ENCODE measurements around the gene KCNQ1.

KCNQ1 gene

DNA sequence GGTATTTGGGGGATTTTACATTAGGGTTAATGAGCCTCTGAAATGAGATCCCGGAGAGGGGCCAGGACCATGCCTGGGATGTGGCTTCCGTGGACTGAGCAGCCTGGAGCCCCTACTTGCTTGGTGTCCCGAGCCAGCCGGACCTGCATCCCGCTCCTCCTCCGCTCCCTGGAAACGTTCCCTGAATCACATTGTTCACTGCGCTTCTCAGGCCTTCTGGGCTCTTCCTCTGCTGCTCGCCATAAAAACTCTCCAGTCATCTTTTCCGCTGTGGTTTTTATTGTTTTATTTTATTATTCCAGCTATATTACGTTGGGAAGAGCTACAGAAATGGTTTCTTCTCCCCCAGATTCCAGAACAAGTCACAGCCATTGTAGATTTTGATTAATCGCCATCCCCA is 268.3 kb downstream of the KCNQ1 start:
- no peak overlapping the region for H2BK15ac ChIP-seq (ENCODE audit: low read depth, poor library complexity, severe bottlenecking)
- no peak overlapping the region for H2AFZ ChIP-seq (ENCODE audit: low read depth, low read length)
- H3K9me3 ChIP-seq (ENCODE audit: control insufficient read depth, low read length) = no peaks in the 10 kb centered on the region
- H3K36me3 ChIP-seq (ENCODE audit: control insufficient read depth in 1 of 2, insufficient read depth in 2 of 2, low read depth in 1 of 2, low read length in 2 of 2) = no peaks in the 10 kb centered on the region
- H2BK5ac ChIP-seq (ENCODE audit: low read depth, low read length, poor library complexity, severe bottlenecking) = no peak overlapping the region
- no peak overlapping the region for H3K18ac ChIP-seq (ENCODE audit: low read depth in 1 of 2, low read length in 2 of 2)
- no peak overlapping the region for H3K4me3 ChIP-seq (ENCODE audit: insufficient read depth in 1 of 2, low read depth in 1 of 2, low read length in 2 of 2)
- H3K27ac ChIP-seq (ENCODE audit: low read length, poor library complexity, severe bottlenecking) = no peak overlapping the region
- no peak overlapping the region for H2BK12ac ChIP-seq (ENCODE audit: low read length in 2 of 2)
- H3K14ac ChIP-seq (ENCODE audit: low read length in 2 of 2) = no peak overlapping the region
- no peak overlapping the region for H3K4me2 ChIP-seq (ENCODE audit: low read length, poor library complexity, severe bottlenecking)
- peaks cover 27 to 61% of the 10 kb centered on the region in 2 experiments for H3K27me3 ChIP-seq (ENCODE audit: control insufficient read depth in 1 of 2, insufficient read depth in 1 of 2, low read length in 2 of 2)
- no peak overlapping the region for H3K9ac ChIP-seq (ENCODE audit: low read length)
- H3K23ac ChIP-seq (ENCODE audit: low read length in 2 of 2) = no peak overlapping the region
- 83% methylated on average over 9 of the region's 12 CpGs for WGBS
- no peak overlapping the region for H4K91ac ChIP-seq (ENCODE audit: low read length)
- no peaks in the 10 kb centered on the region for H3K4me1 ChIP-seq (ENCODE audit: control insufficient read depth, insufficient read depth, low read depth, low read length)
- no peak for DNase-seq
- no peaks in the 10 kb centered on the region for H3K79me1 ChIP-seq (replicated peaks; ENCODE audit: low read length, poor library complexity, severe bottlenecking)
- no peak overlapping the region for H2AK5ac ChIP-seq (ENCODE audit: low read length, severe bottlenecking)
- H4K8ac ChIP-seq (ENCODE audit: low read length) = no peak overlapping the region
- H2BK120ac ChIP-seq (ENCODE audit: low read depth, low read length) = no peak overlapping the region
- no peak overlapping the region for H3K4ac ChIP-seq (ENCODE audit: low read depth in 1 of 2, low read length in 2 of 2)

DNA sequence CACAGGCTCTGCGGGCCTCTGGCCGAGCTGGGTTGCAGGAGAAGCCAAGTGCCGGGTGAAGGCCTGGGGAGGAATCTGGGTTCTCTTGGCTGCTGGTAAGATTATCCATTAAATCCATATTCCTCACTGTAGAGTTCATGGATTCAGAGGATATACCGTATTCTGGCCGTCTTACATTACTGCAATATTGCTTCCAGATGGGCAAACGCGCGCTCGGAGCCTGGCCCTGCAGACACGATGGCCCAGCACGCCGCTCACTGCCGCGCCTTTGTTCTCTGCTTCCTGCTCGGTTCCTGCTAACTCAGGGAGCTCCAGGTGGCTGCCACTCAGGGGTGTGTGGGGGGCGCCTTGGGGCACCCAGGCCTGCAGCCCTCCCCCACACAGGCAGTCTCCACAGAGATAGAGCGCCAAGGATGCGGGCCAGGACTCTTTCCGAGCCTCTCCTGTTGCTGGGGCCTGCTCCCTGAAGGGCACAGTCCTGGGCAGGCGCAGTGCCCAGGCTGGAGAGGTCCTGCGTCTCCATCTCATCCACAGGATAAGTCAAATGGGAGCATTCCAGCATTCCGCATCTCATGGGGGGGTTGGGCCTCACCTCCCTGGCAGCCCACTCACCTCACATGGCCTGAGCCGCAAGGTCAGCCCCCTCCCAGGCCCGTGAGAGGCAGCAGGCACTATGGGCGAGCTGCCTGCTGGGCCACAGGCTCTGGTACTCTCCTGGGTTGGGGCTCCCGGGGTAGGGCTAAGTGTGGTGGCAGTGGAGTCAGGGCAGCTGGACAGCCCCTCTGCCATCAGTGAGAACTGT is 269.1 kb downstream of the KCNQ1 start:
- H3K9ac ChIP-seq (ENCODE audit: low read length) = no peak overlapping the region
- no peak overlapping the region for H4K91ac ChIP-seq (ENCODE audit: low read length)
- no peak overlapping the region for H3K14ac ChIP-seq (ENCODE audit: low read length in 2 of 2)
- no peak overlapping the region for H2BK5ac ChIP-seq (ENCODE audit: low read depth, low read length, poor library complexity, severe bottlenecking)
- no peak overlapping the region for H3K18ac ChIP-seq (ENCODE audit: low read depth in 1 of 2, low read length in 2 of 2)
- no peak overlapping the region for H2BK120ac ChIP-seq (ENCODE audit: low read depth, low read length)
- no peaks in the 10 kb centered on the region for H3K79me1 ChIP-seq (replicated peaks; ENCODE audit: low read length, poor library complexity, severe bottlenecking)
- no peak overlapping the region for H2AK5ac ChIP-seq (ENCODE audit: low read length, severe bottlenecking)
- no peak overlapping the region for H3K23ac ChIP-seq (ENCODE audit: low read length in 2 of 2)
- no peak overlapping the region for H3K4ac ChIP-seq (ENCODE audit: low read depth in 1 of 2, low read length in 2 of 2)
- H3K9me3 ChIP-seq (ENCODE audit: control insufficient read depth, low read length) = no peaks in the 10 kb centered on the region
- H3K4me1 ChIP-seq (ENCODE audit: control insufficient read depth, insufficient read depth, low read depth, low read length) = no peaks in the 10 kb centered on the region
- H3K27ac ChIP-seq (ENCODE audit: low read length, poor library complexity, severe bottlenecking) = no peak overlapping the region
- peaks cover 27 to 62% of the 10 kb centered on the region in 2 experiments for H3K27me3 ChIP-seq (ENCODE audit: control insufficient read depth in 1 of 2, insufficient read depth in 1 of 2, low read length in 2 of 2)
- no peak overlapping the region for H2BK12ac ChIP-seq (ENCODE audit: low read length in 2 of 2)
- no peak overlapping the region for H2AFZ ChIP-seq (ENCODE audit: low read depth, low read length)
- no peak overlapping the region for H3K4me2 ChIP-seq (ENCODE audit: low read length, poor library complexity, severe bottlenecking)
- no peak for DNase-seq
- no peak overlapping the region for H4K8ac ChIP-seq (ENCODE audit: low read length)
- no peaks in the 10 kb centered on the region for H3K36me3 ChIP-seq (ENCODE audit: control insufficient read depth in 1 of 2, insufficient read depth in 2 of 2, low read depth in 1 of 2, low read length in 2 of 2)
- peak overlapping the region; percentile 32 for H2BK15ac ChIP-seq (ENCODE audit: low read depth, poor library complexity, severe bottlenecking)
- 91% methylated on average over 26 of the region's 26 CpGs for WGBS
- H3K4me3 ChIP-seq (ENCODE audit: insufficient read depth in 1 of 2, low read depth in 1 of 2, low read length in 2 of 2) = no peak overlapping the region

DNA sequence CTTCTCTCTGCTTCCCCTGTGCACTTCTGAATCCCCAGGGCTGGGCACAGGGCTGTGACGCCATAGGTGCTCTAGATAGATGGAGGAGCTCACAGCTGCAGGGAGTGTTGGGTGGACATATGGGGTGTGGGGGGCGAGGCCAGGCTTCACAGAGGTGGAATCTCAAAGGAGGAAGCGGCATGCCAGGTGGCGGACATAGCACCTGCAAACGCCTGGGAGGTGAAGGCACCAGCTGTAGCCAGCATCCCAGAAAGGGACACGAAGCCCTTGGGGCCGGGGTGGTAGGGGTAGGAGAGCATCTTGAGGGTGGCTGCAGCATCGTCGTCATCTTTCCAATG is 269.6 kb downstream of the KCNQ1 start:
- H3K18ac ChIP-seq (ENCODE audit: low read depth in 1 of 2, low read length in 2 of 2) = no peak overlapping the region
- WGBS = 86% methylated on average over 9 of the region's 9 CpGs
- no peaks in the 10 kb centered on the region for H3K36me3 ChIP-seq (ENCODE audit: control insufficient read depth in 1 of 2, insufficient read depth in 2 of 2, low read depth in 1 of 2, low read length in 2 of 2)
- H2BK15ac ChIP-seq (ENCODE audit: low read depth, poor library complexity, severe bottlenecking) = peak overlapping the region; percentile 32
- H3K9ac ChIP-seq (ENCODE audit: low read length) = no peak overlapping the region
- peaks cover 27 to 62% of the 10 kb centered on the region in 2 experiments for H3K27me3 ChIP-seq (ENCODE audit: control insufficient read depth in 1 of 2, insufficient read depth in 1 of 2, low read length in 2 of 2)
- no peak overlapping the region for H4K91ac ChIP-seq (ENCODE audit: low read length)
- H4K8ac ChIP-seq (ENCODE audit: low read length) = no peak overlapping the region
- no peak overlapping the region for H3K4me2 ChIP-seq (ENCODE audit: low read length, poor library complexity, severe bottlenecking)
- H2BK12ac ChIP-seq (ENCODE audit: low read length in 2 of 2) = no peak overlapping the region
- H3K79me1 ChIP-seq (replicated peaks; ENCODE audit: low read length, poor library complexity, severe bottlenecking) = no peaks in the 10 kb centered on the region
- no peak for DNase-seq
- no peak overlapping the region for H2AFZ ChIP-seq (ENCODE audit: low read depth, low read length)
- H3K27ac ChIP-seq (ENCODE audit: low read length, poor library complexity, severe bottlenecking) = no peak overlapping the region
- H3K23ac ChIP-seq (ENCODE audit: low read length in 2 of 2) = no peak overlapping the region
- no peak overlapping the region for H2BK5ac ChIP-seq (ENCODE audit: low read depth, low read length, poor library complexity, severe bottlenecking)
- H3K4me1 ChIP-seq (ENCODE audit: control insufficient read depth, insufficient read depth, low read depth, low read length) = no peaks in the 10 kb centered on the region
- no peak overlapping the region for H3K14ac ChIP-seq (ENCODE audit: low read length in 2 of 2)
- H2AK5ac ChIP-seq (ENCODE audit: low read length, severe bottlenecking) = no peak overlapping the region
- no peak overlapping the region for H3K4ac ChIP-seq (ENCODE audit: low read depth in 1 of 2, low read length in 2 of 2)
- no peak overlapping the region for H3K4me3 ChIP-seq (ENCODE audit: insufficient read depth in 1 of 2, low read depth in 1 of 2, low read length in 2 of 2)
- no peak overlapping the region for H2BK120ac ChIP-seq (ENCODE audit: low read depth, low read length)
- H3K9me3 ChIP-seq (ENCODE audit: control insufficient read depth, low read length) = no peaks in the 10 kb centered on the region

DNA sequence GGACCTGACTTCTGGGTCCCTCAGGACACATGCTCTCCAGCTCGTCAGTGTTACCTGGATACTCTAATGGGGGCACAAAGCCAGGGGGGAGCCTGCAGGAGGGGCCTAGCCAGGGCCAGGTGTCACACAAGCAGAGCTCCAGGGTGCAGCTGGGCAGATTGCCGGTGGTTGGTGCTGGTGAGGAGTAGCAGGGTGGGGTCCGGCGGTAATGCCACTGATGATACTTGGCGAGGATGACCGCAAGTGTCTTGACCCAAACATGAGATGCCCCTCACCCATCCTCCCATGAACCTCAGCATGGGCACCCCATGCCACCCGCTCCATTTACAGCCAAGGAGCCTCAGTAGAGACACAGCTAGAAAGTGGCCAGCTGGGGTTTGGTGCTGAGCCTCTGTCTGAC is 270.1 kb downstream of the KCNQ1 start:
- no peak overlapping the region for H3K9ac ChIP-seq (ENCODE audit: low read length)
- no peak overlapping the region for H2AK5ac ChIP-seq (ENCODE audit: low read length, severe bottlenecking)
- no peak overlapping the region for H4K8ac ChIP-seq (ENCODE audit: low read length)
- WGBS = 79% methylated on average over 7 of the region's 7 CpGs
- no peaks in the 10 kb centered on the region for H3K36me3 ChIP-seq (ENCODE audit: control insufficient read depth in 1 of 2, insufficient read depth in 2 of 2, low read depth in 1 of 2, low read length in 2 of 2)
- no peak overlapping the region for H2BK120ac ChIP-seq (ENCODE audit: low read depth, low read length)
- H2BK15ac ChIP-seq (ENCODE audit: low read depth, poor library complexity, severe bottlenecking) = no peak overlapping the region
- H2BK12ac ChIP-seq (ENCODE audit: low read length in 2 of 2) = no peak overlapping the region
- H3K4me2 ChIP-seq (ENCODE audit: low read length, poor library complexity, severe bottlenecking) = no peak overlapping the region
- peaks cover 27 to 62% of the 10 kb centered on the region in 2 experiments for H3K27me3 ChIP-seq (ENCODE audit: control insufficient read depth in 1 of 2, insufficient read depth in 1 of 2, low read length in 2 of 2)
- H2AFZ ChIP-seq (ENCODE audit: low read depth, low read length) = no peak overlapping the region
- no peak overlapping the region for H3K14ac ChIP-seq (ENCODE audit: low read length in 2 of 2)
- H3K23ac ChIP-seq (ENCODE audit: low read length in 2 of 2) = no peak overlapping the region
- DNase-seq = no peak
- H3K9me3 ChIP-seq (ENCODE audit: control insufficient read depth, low read length) = no peaks in the 10 kb centered on the region
- H3K18ac ChIP-seq (ENCODE audit: low read depth in 1 of 2, low read length in 2 of 2) = no peak overlapping the region
- no peak overlapping the region for H3K27ac ChIP-seq (ENCODE audit: low read length, poor library complexity, severe bottlenecking)
- no peaks in the 10 kb centered on the region for H3K79me1 ChIP-seq (replicated peaks; ENCODE audit: low read length, poor library complexity, severe bottlenecking)
- H3K4me1 ChIP-seq (ENCODE audit: control insufficient read depth, insufficient read depth, low read depth, low read length) = no peaks in the 10 kb centered on the region
- no peak overlapping the region for H3K4ac ChIP-seq (ENCODE audit: low read depth in 1 of 2, low read length in 2 of 2)
- no peak overlapping the region for H2BK5ac ChIP-seq (ENCODE audit: low read depth, low read length, poor library complexity, severe bottlenecking)
- H4K91ac ChIP-seq (ENCODE audit: low read length) = no peak overlapping the region
- H3K4me3 ChIP-seq (ENCODE audit: insufficient read depth in 1 of 2, low read depth in 1 of 2, low read length in 2 of 2) = no peak overlapping the region

All from mesenchymal stem cell (in vitro differentiated cells and primary cell).